Activated CD4-positive, alpha-beta T cell treated with anti-CD3 and anti-CD28 coated beads, Interleukin-2, amount 50 U/mL, for 4 hours (primary cell): ENCODE results near the gene PRDM16.

Source experiments
- DNase-seq, 2 experiments: peaks; one replicate each; pipeline ENCODE4 v3.0.0-alpha.2; 2020

The PRDM16 gene

DNA sequence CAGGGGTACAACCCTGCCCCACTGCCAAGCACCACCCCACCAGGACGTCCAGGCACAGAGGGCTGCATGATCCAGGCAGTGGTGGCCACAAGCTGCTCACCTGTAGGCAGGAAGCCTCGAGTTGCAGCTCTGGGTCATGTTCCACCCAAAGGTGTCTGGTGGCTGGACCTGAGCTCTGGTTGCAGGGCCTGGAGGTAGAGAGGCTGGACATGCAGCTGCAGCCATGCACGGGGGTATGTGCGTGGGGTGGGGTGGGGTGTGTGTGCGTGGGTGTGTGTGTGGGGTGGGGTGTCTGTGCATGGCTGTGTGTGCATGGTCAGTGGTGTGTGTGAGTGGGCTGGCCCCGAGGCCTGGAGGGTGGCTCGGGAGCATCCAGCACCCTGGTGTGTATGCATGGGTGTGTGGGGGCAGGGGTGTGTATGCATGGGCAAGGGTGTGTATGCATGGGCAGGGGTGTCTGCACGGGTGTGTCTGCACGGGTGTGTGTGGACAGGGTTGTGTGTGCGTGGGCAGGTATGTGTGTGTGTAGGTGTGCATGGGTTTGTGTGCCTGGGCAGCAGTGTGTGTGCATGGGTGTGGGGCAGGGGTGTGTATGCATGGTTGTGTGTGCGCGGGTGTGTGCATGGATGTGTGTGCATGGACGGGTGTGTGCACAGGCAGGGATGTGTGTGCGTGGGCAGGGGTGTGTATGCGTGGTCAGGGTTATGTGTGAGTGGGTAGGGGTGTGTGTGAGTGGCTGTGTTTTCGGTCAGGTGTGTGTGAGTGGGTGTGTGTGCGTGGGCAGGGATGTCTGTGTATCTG, 401.0 kb downstream of the PRDM16 start:
- no peak for DNase-seq

- no peak for DNase-seq
These were observed 401.8 kb downstream of the PRDM16 start for GRCh38 chr1:3470650-3471355.

DNA sequence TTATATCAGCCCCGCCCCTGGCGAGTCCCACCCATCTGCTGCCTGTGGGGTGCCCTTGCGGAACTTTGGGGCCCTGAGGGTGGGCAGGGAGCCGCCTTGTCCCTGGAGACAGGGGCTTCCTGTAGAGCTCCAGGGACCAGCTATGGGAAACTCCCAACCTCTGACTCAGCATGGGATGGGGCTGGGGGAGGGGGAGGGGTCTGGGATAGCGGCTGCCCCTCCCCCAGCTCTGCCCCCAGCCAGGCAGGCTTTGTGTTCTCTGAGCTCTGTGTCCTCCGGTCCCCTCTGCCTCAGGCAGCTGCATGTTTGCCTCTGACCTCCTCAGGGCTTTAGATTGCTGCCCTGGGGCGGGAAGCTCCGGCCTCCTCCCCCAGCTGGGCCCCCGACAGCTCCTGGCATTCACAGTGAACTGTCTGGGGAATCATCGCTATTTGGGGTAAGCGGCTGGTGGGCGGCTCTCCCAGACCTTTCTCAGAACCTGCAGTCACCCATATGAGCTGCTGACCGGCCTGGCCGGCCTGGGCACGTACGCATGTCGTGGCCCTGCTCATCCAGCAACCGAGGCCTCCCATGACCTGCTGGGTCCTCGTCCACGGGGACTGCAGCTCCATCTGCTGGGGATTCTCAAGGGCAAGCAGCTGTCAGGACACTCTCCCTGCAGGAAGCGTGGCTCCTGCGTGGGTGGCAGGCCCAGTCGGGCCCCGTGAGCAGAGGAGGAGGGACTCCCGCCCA, 402.5 kb downstream of the PRDM16 start:
- DNase-seq = no peak

- DNase-seq = no peak
These were observed 403.3 kb downstream of the PRDM16 start for GRCh38 chr1:3472088-3472850.

DNA sequence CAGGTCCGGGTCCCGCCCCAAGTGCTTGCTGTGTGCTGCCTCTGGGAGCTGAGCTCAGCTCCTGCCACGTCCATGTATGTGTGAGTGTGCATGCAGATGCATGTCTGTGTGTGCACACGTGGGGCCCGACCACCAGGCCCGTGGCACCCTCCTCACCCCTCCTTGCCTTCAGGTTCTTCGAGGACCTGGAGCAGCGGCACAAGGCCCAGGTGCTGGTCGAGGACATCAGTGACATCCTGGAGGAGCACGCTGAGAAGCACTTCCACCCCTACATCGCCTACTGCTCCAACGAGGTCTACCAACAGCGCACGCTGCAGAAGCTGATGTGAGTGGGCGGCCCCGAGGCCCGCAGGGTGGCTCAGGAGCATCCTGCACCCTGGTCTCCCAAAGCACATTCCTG, 403.9 kb downstream of the PRDM16 start:
- no peak for DNase-seq

DNA sequence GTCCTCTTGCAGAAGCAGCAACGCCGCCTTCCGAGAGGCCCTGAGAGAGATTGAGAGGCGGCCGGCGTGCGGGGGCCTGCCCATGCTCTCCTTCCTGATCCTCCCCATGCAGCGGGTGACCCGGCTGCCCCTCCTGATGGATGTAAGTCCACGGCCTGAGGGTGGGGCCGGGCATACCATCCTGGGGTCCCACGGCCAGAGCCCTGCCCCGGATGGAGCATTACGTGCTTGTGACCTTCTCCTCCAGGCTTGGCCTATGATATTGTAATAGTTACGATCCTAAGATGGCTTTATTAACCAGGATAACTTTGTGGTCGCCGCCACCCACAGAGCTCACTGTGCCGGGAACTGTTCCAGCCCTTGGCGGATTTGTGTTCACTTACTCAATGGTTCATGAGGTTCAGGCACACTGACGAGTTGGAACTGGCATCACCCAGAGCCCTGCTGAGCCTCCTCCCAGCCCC, 404.4 kb downstream of the PRDM16 start:
- no peak for DNase-seq

GRCh38 chr1:3474016-3474415, 405.0 kb downstream of the PRDM16 start:
- no peak for DNase-seq

- no peak for DNase-seq
These were observed 405.4 kb downstream of the PRDM16 start for GRCh38 chr1:3474421-3474820.

GRCh38 chr1:3475839-3476573, 407.0 kb downstream of the PRDM16 start:
- DNase-seq = no peak

DNA sequence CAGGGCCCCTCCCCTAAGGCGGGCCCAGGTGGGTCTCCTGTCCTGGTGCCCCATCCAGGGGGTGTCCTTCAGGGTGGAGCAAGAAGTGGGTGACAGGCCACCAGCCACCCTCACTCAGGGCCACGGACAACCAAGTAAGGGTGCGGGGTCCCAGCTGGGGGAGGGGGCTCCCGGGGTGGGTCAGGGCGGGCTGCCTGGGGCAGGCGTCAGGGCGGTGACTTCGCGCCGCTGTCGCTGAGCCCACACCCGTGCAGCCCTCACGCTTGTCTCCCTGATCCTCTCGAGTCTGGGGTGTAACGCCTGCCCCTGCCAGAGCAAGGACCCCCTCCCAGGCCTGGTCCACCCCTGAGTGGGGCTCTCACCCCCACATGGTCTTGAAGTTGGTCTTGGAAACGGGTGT, 407.7 kb downstream of the PRDM16 start:
- DNase-seq = no peak

DNA sequence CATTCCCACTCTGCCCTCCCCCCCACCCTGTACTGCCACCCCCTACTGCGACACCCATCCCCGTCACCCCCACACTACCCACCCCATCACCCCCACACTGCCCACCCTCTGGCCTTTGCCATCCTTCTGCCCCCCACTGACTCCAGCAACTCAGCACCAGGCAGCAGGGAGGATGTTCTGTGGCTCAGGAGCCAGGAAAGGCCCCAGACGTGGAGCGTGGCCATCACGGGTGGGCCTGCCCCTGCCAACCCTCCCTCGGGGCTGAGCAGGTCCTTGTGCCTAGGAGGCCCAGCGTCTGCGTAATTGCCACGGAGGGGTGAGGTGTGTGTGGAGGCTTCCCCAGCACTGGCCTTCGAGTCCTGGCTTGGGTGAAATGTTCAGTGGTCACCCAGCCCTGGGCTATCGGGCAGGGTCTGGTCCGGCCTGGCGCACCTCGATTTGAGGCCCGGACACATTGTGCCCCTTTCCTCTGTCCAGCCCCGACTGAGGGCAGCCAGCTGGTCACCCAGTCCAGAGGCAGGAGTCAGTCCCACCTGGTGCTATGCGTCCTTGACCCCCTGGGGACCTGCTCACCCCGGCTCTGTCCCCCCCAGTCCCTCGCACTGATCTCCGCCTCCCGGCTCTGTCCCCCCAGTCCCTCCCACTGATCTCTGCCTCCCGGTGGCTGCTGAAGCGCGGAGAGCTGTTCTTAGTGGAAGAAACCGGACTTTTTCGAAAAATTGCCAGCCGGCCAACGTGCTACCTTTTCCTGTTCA, 408.4 kb downstream of the PRDM16 start:
- DNase-seq = no peak

DNA sequence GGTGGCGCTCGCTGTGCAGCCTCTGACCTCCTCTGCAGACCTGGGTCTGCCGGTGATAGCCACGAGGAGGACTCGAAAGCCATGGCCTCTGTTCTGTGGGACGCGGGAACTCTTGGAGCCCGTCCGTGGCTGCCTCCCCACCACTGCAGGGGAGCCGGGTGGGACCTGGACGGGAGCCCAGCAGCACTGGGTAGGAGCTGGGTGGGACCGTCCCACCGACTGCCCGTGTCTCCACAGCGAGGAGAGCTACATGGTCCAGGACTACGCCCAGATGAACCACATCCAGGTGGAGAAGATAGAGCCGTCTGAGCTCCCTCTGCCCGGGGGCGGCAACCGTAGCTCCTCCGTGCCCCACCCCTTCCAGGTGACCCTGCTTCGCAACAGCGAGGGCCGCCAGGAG, 409.2 kb downstream of the PRDM16 start:
- no peak for DNase-seq

DNA sequence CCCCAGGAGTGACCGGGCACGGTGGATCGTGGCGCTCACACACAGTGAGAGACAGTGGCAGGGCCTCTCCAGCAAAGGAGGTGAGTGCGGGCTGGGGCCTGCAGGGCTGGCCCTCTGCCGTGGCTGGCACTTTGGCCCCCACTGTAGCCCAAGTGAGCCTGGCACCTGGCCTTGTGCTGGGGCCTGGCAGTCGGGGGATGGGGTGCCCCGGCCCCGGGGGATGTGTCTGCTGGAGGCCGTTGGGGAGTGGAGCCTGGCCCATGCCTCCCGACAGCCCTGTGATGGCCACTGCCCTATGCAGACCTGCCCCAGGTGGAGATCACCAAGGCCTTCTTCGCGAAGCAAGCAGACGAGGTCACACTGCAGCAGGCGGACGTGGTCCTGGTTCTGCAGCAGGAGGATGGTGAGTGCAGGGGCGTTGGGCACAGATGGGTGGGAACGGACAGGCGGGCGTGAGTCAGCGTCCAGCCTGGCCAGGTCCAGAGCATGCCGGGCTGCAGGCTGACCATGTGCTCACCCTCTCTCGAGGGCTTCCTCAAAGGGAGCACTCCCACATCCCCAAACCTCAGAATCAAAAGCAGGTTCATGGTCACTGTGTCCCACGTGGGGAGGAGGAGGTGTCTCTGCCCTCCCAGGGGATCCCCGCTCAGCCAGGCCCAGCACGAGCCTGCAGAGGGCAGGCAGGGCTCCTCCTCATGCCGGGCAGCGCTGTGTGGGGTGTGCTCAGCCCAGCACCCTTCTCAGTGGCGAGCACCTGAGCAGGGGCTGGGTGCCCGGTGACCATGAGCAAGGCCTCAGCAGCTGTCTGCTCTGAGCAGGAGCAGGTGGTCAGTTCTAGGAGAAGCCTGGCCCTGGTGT, 410.7 kb downstream of the PRDM16 start:
- DNase-seq = no peak

GRCh38 chr1:3480369-3480719, 411.3 kb downstream of the PRDM16 start:
- no peak for DNase-seq

GRCh38 chr1:3481046-3481445, 412.0 kb downstream of the PRDM16 start:
- DNase-seq = no peak

GRCh38 chr1:3481836-3482375, 412.9 kb downstream of the PRDM16 start:
- DNase-seq = no peak

DNA sequence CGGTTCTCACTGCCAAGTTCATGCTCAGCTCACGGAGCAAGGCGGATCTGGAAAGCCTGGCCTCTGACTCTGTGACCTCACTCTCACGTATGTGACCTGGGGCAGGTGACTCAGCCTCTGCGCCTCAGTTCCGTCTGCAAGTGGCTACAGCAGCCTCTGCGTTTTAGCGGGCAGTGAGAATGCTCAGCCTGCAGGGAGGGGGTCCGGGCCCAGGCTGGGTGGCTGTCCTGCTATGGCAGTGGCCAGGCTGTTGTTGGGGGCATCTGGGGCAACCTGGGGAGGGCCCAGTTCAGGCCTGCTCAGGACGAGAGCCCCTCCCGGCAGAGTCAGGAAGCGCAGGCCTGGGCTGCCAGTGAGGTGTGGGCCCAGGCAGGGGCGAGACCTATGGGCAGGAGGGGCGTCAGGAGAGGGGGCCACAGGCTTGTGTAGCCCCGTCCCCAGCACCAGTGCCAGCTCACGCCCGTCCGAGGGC, 413.4 kb downstream of the PRDM16 start:
- DNase-seq = no peak

DNA sequence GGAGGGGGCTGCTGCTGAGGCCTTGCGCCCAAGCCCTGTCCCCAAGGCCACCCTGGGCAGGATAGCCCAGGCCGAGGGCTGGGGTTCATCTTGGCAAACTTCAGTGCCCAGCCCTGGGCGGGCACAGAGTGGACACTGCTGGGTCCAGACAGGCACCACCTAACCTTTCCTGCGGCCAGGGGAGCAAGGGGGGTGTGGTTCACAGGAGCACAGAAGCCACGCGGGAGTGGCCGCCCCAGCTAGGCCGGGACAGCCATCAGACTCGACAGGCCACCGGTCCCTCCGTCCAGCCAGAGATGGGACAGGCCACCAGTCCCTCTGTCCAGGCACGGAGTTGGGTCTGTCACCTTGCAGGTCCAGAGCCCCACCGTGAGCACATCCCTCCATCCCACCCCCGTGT, 414.4 kb downstream of the PRDM16 start:
- no peak for DNase-seq

GRCh38 chr1:3483801-3484444, 414.9 kb downstream of the PRDM16 start:
- peak; percentile 22 to 32 for DNase-seq

GRCh38 chr1:3485016-3485415, 416.0 kb downstream of the PRDM16 start:
- DNase-seq = no peak
